Measurements from ENCODE around the gene HSD17B12. TPM values are rescaled to one million over a fixed set of nuclear protein-coding genes. Genes with fewer than 3 reads are reported as not detected.

Gene HSD17B12
- polyA plus RNA-seq, 3 donors = 82.6 to 94.1 (median 90.1) TPM

DNA sequence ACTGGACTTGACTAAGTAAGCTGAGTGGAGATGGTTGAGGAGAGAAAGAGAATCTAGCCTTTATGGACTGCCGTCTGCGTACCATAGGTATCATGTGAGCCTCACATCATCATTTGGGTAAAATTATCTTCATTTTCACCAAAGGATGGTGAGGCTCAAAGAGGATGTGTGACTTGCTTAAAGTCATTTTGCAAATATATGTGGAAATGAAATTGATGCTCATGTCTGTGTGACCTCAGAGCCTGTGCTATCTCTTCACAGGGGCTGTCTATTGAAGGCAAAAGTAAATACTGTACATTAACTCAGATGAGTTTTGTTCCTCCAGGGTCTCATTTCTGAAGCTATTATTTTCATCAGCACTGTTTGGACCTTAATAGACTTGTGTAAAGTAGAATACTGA lies 116.8 kb downstream of the HSD17B12 start:
- DNase-seq (ENCODE audit: low read depth in 3 of 3, low spot score in 2 of 3) = no peak

GRCh38 chr11:43797866-43798265 lies 117.3 kb downstream of the HSD17B12 start:
- no peak for DNase-seq (ENCODE audit: low read depth in 3 of 3, low spot score in 2 of 3)

DNA sequence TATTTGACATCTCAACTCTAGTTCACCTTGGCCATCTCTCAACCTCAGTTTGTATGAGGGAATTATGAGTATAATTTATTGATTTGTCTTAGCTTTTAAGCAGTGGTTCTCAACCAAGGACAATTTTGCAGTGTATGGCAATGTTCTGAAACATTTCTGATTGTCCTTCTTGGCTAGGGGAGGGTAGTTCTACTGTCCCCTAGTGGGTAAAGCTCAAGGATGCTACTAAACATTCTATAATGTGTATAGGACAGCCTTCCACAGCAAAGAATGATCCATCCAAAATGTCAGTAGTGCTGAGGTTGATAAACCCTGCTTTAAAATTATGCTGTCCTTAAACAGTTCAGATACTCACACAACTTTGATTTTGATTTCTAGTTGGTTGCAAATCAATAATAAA lies 122.0 kb downstream of the HSD17B12 start:
- no peak for DNase-seq (ENCODE audit: low read depth in 3 of 3, low spot score in 2 of 3)

DNA sequence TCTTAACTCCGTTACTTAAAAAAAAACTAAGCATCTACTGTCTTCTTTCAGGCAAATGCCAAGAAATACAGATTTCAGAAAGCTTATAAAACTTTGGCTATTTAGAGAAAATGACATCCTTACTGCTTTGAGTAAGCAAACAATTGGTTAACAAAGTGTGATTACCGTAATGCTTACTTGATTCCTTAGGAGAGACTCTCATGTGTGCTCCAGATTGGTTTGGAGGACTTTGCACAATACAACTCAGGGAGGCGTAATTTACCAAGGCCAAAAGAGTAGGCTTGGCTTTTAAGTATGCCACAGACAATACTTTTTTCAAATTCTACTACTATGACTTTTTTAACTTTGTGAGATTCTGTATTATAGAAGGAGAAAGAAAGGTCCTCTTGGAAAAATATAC lies 123.2 kb downstream of the HSD17B12 start:
- no peak for DNase-seq (ENCODE audit: low read depth in 3 of 3, low spot score in 2 of 3)

DNA sequence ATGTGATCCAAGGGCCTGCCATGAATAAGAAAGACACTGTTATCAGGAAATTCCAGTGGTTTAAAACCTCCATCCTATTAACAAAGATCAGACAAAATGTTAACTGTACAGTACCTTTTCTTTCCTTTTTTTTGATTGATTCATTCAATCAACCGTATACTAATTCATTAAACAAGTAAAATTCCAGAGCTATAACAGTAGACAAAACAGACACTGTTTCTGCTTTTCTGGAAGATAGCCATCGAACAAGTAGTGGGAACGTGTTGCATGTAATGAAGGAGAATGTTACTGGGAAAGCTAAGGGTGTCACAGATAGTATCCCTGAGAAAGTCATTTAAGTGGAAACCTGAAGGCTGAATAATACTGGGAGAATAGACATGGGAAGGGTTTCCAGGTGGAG lies 126.4 kb downstream of the HSD17B12 start:
- DNase-seq (ENCODE audit: low read depth in 3 of 3, low spot score in 2 of 3) = no peak

- DNase-seq (ENCODE audit: low read depth in 3 of 3, low spot score in 2 of 3) = no peak
Measured at GRCh38 chr11:43810929-43811596, 130.5 kb downstream of the HSD17B12 start.

DNA sequence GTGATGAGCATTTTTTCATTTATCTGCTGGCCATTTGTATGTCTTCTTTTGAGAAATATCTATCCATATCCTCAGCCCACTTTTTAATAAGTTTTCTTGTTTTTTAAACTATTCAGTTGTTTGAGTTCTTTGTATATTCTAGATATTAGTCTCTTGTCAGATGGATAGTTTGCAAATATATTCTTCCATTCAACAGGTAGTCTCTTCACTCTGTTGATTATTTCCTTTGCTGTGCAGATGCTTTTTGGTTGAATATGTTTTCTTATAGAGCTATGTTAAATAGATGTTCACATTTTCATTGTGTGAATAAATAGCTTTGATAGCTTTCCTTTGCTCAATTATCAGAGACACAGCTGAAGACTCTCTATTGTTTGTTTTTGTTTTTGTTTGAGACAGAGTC lies 131.9 kb downstream of the HSD17B12 start:
- DNase-seq (ENCODE audit: low read depth in 3 of 3, low spot score in 2 of 3) = no peak

DNA sequence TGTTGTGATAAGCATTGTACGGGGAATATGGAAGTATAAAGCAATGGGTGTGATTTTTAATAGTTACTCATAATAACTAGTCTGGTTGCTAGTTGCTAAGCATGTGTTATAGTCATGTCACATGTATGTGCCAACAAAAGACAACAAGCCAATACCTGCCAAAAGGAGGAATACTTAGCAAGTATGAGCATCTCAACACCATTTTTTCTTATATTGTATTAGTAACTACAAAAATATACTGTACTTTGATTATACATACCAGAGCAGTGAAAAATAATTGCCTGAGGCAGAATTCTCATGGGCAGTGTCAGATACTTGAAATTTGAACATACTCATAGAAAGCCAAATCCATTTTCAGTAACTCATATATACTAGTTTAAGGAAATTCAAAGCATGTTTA lies 137.7 kb downstream of the HSD17B12 start:
- DNase-seq (ENCODE audit: low read depth in 3 of 3, low spot score in 2 of 3) = no peak

DNA sequence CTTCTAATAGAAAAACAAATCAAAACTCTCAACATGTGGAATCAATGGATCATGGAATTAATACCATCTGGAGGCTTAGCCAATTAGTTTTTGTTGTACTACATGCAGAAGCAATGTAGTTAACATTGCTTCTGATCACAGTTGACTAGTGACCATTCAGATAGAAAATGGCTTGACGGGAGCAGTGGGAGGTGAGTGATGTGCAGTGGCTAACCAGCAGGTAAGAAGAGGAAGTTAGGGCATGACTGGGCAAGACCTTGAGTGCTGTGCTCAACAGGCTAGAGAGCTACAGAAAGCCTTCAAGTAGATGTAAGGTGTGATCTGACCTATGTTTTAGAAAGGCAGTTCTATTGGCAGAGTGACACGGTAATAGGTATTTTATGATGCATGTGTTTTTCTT lies 139.4 kb downstream of the HSD17B12 start:
- DNase-seq (ENCODE audit: low read depth in 3 of 3, low spot score in 2 of 3) = no peak

GRCh38 chr11:43823316-43823715 lies 142.8 kb downstream of the HSD17B12 start:
- no peak for DNase-seq (ENCODE audit: low read depth in 3 of 3, low spot score in 2 of 3)

GRCh38 chr11:43823851-43824250 lies 143.3 kb downstream of the HSD17B12 start:
- DNase-seq (ENCODE audit: low read depth in 3 of 3, low spot score in 2 of 3) = no peak

DNA sequence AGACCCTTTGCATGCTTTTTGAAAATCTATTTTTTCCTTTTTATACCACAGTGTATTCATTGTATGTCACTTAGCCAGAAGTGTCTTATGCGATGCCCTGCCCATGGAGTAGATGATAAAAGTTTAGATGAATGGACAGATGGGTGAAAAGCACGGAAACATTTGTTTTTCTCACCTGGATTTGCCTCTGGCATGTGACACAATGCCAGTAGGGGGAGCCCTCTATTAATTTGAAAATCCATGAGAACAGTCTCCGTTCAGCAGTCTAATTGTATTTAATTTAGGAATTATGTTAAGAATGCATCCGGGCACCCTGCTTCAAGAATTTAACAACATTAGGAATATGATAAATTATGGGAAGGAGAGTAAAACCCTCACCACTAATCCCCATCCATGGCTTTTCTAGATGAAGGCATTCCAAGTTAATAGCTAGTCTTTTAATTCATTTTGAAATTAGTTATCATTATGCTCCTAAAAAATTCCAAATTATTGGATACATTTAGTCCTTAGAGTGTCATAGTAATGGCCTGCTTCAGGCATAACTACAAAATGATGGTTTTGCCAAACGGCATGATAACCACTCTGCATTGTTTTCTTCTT lies 144.8 kb downstream of the HSD17B12 start:
- no peak for DNase-seq (ENCODE audit: low read depth in 3 of 3, low spot score in 2 of 3)

DNA sequence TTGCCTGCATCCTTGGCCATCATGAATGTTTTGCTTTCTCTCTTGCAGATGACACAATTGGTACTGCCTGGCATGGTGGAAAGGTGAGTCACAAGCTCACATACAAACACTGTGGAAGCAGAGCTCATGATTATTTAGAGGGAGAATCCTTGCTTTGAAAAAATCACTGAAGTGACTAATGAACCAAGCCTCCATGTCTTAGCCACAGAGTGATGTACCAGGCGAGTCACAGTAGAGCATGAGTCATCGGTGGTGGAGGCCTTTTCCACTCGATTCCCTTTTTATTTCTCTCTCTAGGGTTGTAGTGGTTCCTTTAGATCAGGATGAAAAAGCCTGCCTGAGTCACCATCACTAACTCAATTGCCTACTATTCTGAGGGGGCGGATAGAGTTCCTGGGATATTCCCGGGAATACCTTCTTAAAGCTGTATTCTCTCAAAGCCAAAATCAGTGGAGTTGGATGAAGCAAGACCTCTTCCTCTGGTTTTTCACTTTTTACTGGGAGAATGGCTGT lies 150.4 kb downstream of the HSD17B12 start:
- no peak for DNase-seq (ENCODE audit: low read depth in 3 of 3, low spot score in 2 of 3)

DNA sequence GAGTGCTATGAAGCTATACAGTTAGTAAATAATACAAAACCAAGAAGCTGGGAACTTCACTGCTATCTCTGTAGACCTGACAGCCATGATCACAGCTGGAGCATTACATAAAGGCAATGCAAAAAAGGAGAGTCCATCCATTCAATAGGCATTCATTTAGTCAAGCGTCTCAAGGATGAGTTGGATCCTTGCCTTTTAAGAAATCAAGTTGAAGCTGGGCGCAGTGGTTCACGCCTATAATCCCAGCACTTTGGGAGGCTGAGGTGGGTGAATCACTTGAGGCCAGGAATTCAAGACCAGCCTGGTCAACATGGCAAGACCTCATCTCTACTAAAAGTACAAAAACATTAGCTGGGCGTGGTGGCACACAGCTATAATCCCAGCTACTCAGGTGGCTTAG lies 152.0 kb downstream of the HSD17B12 start:
- no peak for DNase-seq (ENCODE audit: low read depth in 3 of 3, low spot score in 2 of 3)

DNA sequence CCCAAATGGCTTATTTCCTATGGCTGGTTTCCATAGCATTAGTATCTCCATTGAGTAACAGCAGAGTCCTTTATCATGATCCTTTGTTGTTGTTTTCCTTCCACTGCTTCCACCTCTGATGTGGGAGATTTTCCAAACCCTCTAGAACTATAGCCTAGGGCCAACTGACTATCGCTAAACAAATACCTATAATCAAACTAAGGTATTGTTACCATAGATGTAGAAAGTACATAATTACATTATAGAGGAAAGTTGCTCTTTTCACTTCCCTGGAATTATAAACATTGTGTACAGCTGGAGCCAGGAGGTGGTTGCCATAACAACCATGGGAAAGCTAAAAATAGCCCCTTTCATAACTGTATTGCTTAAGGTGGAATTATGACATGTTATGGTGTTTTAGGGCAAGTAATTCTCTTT lies 153.1 kb downstream of the HSD17B12 start:
- no peak for DNase-seq (ENCODE audit: low read depth in 3 of 3, low spot score in 2 of 3)

- DNase-seq (ENCODE audit: low read depth in 3 of 3, low spot score in 2 of 3) = no peak
Measured at GRCh38 chr11:43834286-43834685, 153.7 kb downstream of the HSD17B12 start.

- DNase-seq (ENCODE audit: low read depth in 3 of 3, low spot score in 2 of 3) = no peak
Measured at GRCh38 chr11:43835104-43835503, 154.6 kb downstream of the HSD17B12 start.

GRCh38 chr11:43837879-43838278 lies 157.3 kb downstream of the HSD17B12 start:
- no peak for DNase-seq (ENCODE audit: low read depth in 3 of 3, low spot score in 2 of 3)

GRCh38 chr11:43842021-43842420 lies 161.5 kb downstream of the HSD17B12 start:
- DNase-seq (ENCODE audit: low read depth in 3 of 3, low spot score in 2 of 3) = no peak

DNA sequence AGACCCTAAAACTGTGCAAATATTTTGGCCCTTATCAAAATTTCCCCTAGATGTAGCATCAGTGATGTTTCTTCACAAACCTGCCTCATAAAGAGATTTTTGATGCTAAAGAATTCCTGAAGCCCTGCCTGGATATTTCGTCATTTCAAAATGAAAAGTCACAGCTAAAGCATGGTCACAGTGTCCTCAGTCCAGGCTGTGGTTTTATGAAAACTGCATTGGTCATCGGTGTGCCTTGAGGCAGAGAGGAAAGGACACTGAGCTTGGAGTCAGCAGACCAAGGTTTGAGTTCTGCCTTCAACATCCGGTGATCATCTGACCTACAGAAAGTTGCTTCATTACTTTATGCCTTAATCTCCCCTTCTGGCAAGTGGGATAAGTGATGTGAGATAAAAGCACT lies 165.3 kb downstream of the HSD17B12 start:
- DNase-seq (ENCODE audit: low read depth in 3 of 3, low spot score in 2 of 3) = no peak

DNA sequence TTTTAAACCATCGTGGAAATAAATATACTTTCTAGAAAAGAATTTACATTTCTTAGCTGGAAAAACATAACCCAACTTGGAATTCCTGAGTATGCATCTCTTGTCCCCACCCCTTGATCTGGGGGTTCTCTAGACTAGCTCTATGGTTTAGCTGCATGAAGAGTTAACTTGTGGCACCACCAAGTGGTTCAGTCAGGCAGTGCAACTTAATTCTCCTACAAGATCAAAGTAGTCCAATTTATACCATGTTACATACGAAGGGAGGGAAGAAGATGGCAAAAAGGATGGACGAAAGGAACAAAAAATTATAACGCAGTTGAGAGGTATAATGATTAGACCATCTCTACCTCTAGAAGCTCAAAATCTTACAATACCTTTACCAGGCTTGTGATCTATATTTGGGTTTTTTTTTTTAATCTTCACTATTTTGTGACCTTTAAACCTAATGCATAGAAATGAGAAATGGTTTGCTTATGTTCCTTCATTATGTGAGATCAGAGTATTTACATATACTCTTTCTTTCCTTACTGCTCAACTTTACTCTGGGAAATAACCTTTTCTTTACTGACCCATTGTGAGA lies 171.6 kb downstream of the HSD17B12 start:
- peak; percentile 23 to 34 (median 30) for DNase-seq (ENCODE audit: low read depth in 3 of 3, low spot score in 2 of 3)

DNA sequence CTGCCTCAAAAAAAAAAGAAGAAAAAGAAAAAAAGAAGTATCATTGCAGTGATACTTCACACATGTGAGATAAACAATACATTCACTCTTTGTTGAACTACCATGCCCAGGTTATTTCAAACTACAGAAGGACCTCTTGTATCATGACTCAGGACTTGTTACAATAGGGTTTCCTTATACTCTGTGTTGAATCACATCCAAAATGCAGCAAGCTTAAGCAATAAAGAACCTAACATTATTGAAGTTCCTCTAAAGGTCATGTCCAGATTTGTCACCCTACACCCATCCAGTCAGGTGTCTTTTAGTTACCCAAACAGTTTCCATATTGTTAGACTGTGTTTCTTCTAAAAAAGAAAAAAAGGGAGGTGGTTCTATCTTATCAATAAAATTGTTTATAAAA lies 173.2 kb downstream of the HSD17B12 start:
- no peak for DNase-seq (ENCODE audit: low read depth in 3 of 3, low spot score in 2 of 3)

Measured in right renal cortex interstitium (tissue), 3 donors.